ENCODE measurements around the gene SMURF1.

GRCh38 chr7:99095698-99096097, 48.2 kb downstream of the SMURF1 start:
- no peak for TF ChIP-seq CTCF (IDR thresholded peaks at IDR 0.05)
- no peak for TF ChIP-seq POLR2A (IDR thresholded peaks at IDR 0.05)
